Right atrium auricular region (tissue), 2 donors: Measurements from ENCODE around the gene SDR9C7. TPM values are rescaled to one million over a fixed set of nuclear protein-coding genes. Genes with fewer than 3 reads are reported as not detected.
"Not testable (repeated sequence)": the region's sequence is repeated elsewhere in the genome, so short reads cannot be mapped to it uniquely, and the experiment has no call there.

Experiments
- DNase-seq: peaks from one replicate; pipeline ENCODE4 v3.0.0-alpha.2; 2019; ENCODE audit warnings: low spot score
- H3K27ac ChIP-seq, 2 donors: fragments of 200-600 bp; sonication (generic); 1 replicate in 1 of 2; 2 replicates in 1 of 2; pipeline ENCODE4 v1.5.1; 2016 to 2019
- H3K27me3 ChIP-seq, 2 donors: fragments of 200-600 bp; sonication (generic); one replicate each; pipeline versions ENCODE4 v1.5.1 to v1.6.0; 2017 to 2019
- H3K36me3 ChIP-seq: fragments of 200-600 bp; sonication (generic); one replicate; pipeline ENCODE4 v1.5.1; 2016
- H3K4me1 ChIP-seq, 2 donors: fragments of 200-600 bp; sonication (generic); one replicate each; pipeline versions ENCODE4 v1.5.1 to v1.6.0; 2017 to 2019
- H3K4me3 ChIP-seq, 2 donors: fragments of 200-600 bp; sonication (generic); 1 replicate in 1 of 2; 2 replicates in 1 of 2; pipeline ENCODE4 v1.5.1; 2017 to 2019; ENCODE audit warnings: mild to moderate bottlenecking in 1 of 2, moderate library complexity in 1 of 2
- H3K9me3 ChIP-seq, 2 donors: fragments of 200-600 bp; sonication (generic); one replicate each; pipeline ENCODE4 v1.5.1; 2019
- CTCF ChIP-seq, 2 donors: fragments of 200-600 bp; sonication (generic); IDR thresholded peaks; one replicate each; pipeline ENCODE4 v1.5.1; 2019; ENCODE audit warnings: antibody characterized with exemption in 2 of 2
- total RNA-seq, 2 donors: library from RNA; depleted of rRNA; stranded (reverse); fragments of >200 nt; gene quantifications; one replicate each; pipeline ENCODE4 v1.1.0, GENCODE V29; 2016

Gene SDR9C7
- total RNA-seq, 2 donors from 2014 or later, result 0.28 TPM; not detected in 1

- peaks cover 0 to 8% of the 10 kb centered on the region in 2 donors for H3K9me3 ChIP-seq
- no peak overlapping the region for H3K27ac ChIP-seq
- H3K4me1 ChIP-seq, result no peaks in the 10 kb centered on the region
- TF ChIP-seq CTCF (IDR thresholded peaks at IDR 0.05), result no peak
- no peak for DNase-seq
- H3K27me3 ChIP-seq, result no peaks in the 10 kb centered on the region
- H3K36me3 ChIP-seq, result no peaks in the 10 kb centered on the region
- H3K4me3 ChIP-seq, result no peak overlapping the region
These were observed 26.1 kb downstream of the SDR9C7 start for GRCh38 chr12:56908136-56908535.

GRCh38 chr12:56905852-56906251, 28.4 kb downstream of the SDR9C7 start:
- DNase-seq, result no peak
- H3K27ac ChIP-seq, result no peak overlapping the region
- TF ChIP-seq CTCF (IDR thresholded peaks at IDR 0.05), result no peak
- H3K27me3 ChIP-seq, result no peaks in the 10 kb centered on the region
- no peaks in the 10 kb centered on the region for H3K36me3 ChIP-seq
- peaks cover 0 to 23% of the 10 kb centered on the region in 2 donors for H3K9me3 ChIP-seq
- H3K4me3 ChIP-seq, result no peak overlapping the region
- no peaks in the 10 kb centered on the region for H3K4me1 ChIP-seq

GRCh38 chr12:56903374-56903773, 30.8 kb downstream of the SDR9C7 start:
- DNase-seq, result no peak
- Histone ChIP-seq H3K36me3 (no peaks in the 10 kb centered on the region), H3K4me1 (no peaks in the 10 kb centered on the region), H3K4me3 (no peak overlapping the region), H3K27me3 (no peaks in the 10 kb centered on the region), H3K9me3 (peaks cover 0 to 28% of the 10 kb centered on the region in 2 donors), H3K27ac (no peak overlapping the region)
- no peak for TF ChIP-seq CTCF (IDR thresholded peaks at IDR 0.05)

GRCh38 chr12:56901313-56901712, 32.9 kb downstream of the SDR9C7 start:
- not testable (repeated sequence) for DNase-seq

GRCh38 chr12:56900583-56900982, 33.6 kb downstream of the SDR9C7 start:
- Histone ChIP-seq H3K36me3 (no peaks in the 10 kb centered on the region), H3K9me3 (peaks cover 0 to 28% of the 10 kb centered on the region in 2 donors), H3K4me1 (no peaks in the 10 kb centered on the region), H3K27me3 (no peaks in the 10 kb centered on the region), H3K27ac (no peak overlapping the region), H3K4me3 (no peak overlapping the region)
- DNase-seq, result no peak
- TF ChIP-seq CTCF (IDR thresholded peaks at IDR 0.05), result no peak

More at GRCh38 chr12:56901313-56901712, 32.9 kb downstream of the SDR9C7 start:
- H3K9me3 ChIP-seq, result peaks cover 0 to 28% of the 10 kb centered on the region in 2 donors
- H3K4me3 ChIP-seq, H3K27me3 ChIP-seq, H3K4me1 ChIP-seq, H3K36me3 ChIP-seq, H3K27ac ChIP-seq: not testable (repeated sequence)

- Histone ChIP-seq H3K4me1 (no peaks in the 10 kb centered on the region), H3K27me3 (no peaks in the 10 kb centered on the region), H3K9me3 (peaks cover 0 to 28% of the 10 kb centered on the region in 2 donors), H3K36me3 (no peaks in the 10 kb centered on the region), H3K4me3 (no peak overlapping the region), H3K27ac (no peak overlapping the region)
- DNase-seq, result no peak
- TF ChIP-seq CTCF (IDR thresholded peaks at IDR 0.05), result no peak
These were observed 35.3 kb downstream of the SDR9C7 start for GRCh38 chr12:56898938-56899337.
